HEK293 (cell line): ENCODE results near the gene MUCL3.

Source experiments
- CTCF ChIA-PET: fragments of 350-600 bp; formaldehyde crosslinking; extraction: SDS; loops from one replicate; lab custom pipeline; 2021; ENCODE audit warnings: antibody characterized with exemption; lab: Yijun Ruan, JAX
- POLR2A ChIA-PET: fragments of 300-600 bp; formaldehyde crosslinking; extraction: SDS; loops from one replicate; lab custom pipeline; 2020; ENCODE audit warnings: antibody characterized with exemption, inconsistent platforms; lab: Yijun Ruan, JAX
- H3K27ac ChIP-seq: fragments of 200-500 bp; sonication (Bioruptor generic); 2 replicates; pipeline ENCODE4 v1.5.1; 2014; ENCODE audit warnings: low read depth, low read length, control low read depth, inconsistent platforms; ENCODE audit errors: extremely low read depth
- H3K36me3 ChIP-seq, 2 experiments: fragments of 200-500 bp in 1 of 2; sonication (Bioruptor generic) in 1 of 2; 1 replicate in 1 of 2; 2 replicates in 1 of 2; pipeline ENCODE4 v1.5.1; 2014 to 2017; ENCODE audit warnings: inconsistent platforms in 2 of 2, low read length in 2 of 2; ENCODE audit not compliant: control insufficient read depth in 2 of 2, insufficient read depth in 1 of 2
- H3K4me1 ChIP-seq: fragments of 200-500 bp; sonication (Bioruptor generic); 2 replicates; pipeline ENCODE4 v1.5.1; 2014; ENCODE audit warnings: mild to moderate bottlenecking, low read length, inconsistent platforms; ENCODE audit not compliant: control insufficient read depth, insufficient read depth
- H3K4me3 ChIP-seq: 2 replicates; pipeline ENCODE4 v1.5.1; 2011; ENCODE audit warnings: low read depth, mild to moderate bottlenecking, control low read depth, low read length, moderate library complexity
- H3K9me3 ChIP-seq: fragments of 200-500 bp; sonication (Bioruptor generic); 2 replicates; pipeline ENCODE4 v1.5.1; 2014; ENCODE audit warnings: low read depth, low read length, inconsistent platforms; ENCODE audit not compliant: control insufficient read depth, insufficient read depth
- GLIS2 ChIP-seq: fragments of 450-650 bp; formaldehyde crosslinking; IDR thresholded peaks from 2 replicates; pipeline ENCODE4 v1.5.1; 2016; ENCODE audit warnings: missing biosample characterization, missing genetic modification characterization
- KLF16 ChIP-seq: fragments of 450-650 bp; formaldehyde crosslinking; IDR thresholded peaks from 2 replicates; pipeline ENCODE4 v1.5.1; 2017; ENCODE audit warnings: missing biosample characterization, missing genetic modification characterization
- PATZ1 ChIP-seq: fragments of 450-650 bp; formaldehyde crosslinking; IDR thresholded peaks from 2 replicates; pipeline ENCODE4 v1.5.1; 2016; ENCODE audit warnings: missing biosample characterization, missing genetic modification characterization
- REST ChIP-seq: fragments of 450-650 bp; formaldehyde crosslinking; IDR thresholded peaks from 2 replicates; pipeline ENCODE4 v1.5.1; 2016; ENCODE audit warnings: missing biosample characterization, missing genetic modification characterization
- ZBTB44 ChIP-seq: fragments of 450-650 bp; IDR thresholded peaks from 2 replicates; pipeline ENCODE4 v1.5.1; 2018; ENCODE audit warnings: missing biosample characterization, mild to moderate bottlenecking, missing genetic modification characterization
- ZNF114 ChIP-seq: fragments of 450-650 bp; formaldehyde crosslinking; IDR thresholded peaks from 2 replicates; pipeline ENCODE4 v1.5.0; 2017; ENCODE audit warnings: missing biosample characterization, missing genetic modification characterization
- ZNF138 ChIP-seq: fragments of 450-650 bp; formaldehyde crosslinking; IDR thresholded peaks from 2 replicates; pipeline ENCODE4 v1.5.1; 2016; ENCODE audit warnings: missing biosample characterization, missing genetic modification characterization, borderline replicate concordance
- ZNF18 ChIP-seq: fragments of 450-650 bp; formaldehyde crosslinking; IDR thresholded peaks from 2 replicates; pipeline ENCODE4 v1.5.1; 2016; ENCODE audit warnings: missing biosample characterization, missing genetic modification characterization
- ZNF266 ChIP-seq: fragments of 450-650 bp; formaldehyde crosslinking; IDR thresholded peaks from 2 replicates; pipeline ENCODE4 v1.5.1; 2016; ENCODE audit warnings: missing biosample characterization, missing genetic modification characterization, low read depth
- ZNF274 ChIP-seq, 2 experiments: fragments of 200-500 bp in 1 of 2; fragments of 450-650 bp in 1 of 2; sonication (Bioruptor generic) in 1 of 2; formaldehyde crosslinking in 1 of 2; IDR thresholded peaks; 2 replicates each; pipeline versions ENCODE4 v1.5.1 to v1.6.1; 2014 to 2016; ENCODE audit warnings: borderline replicate concordance in 1 of 2, inconsistent platforms in 1 of 2, low read length in 1 of 2, missing biosample characterization in 1 of 2, missing genetic modification characterization in 1 of 2
- ZNF324 ChIP-seq: fragments of 450-650 bp; formaldehyde crosslinking; IDR thresholded peaks from 2 replicates; pipeline ENCODE4 v1.5.1; 2016; ENCODE audit warnings: missing biosample characterization, missing genetic modification characterization
- ZNF529 ChIP-seq: fragments of 450-650 bp; formaldehyde crosslinking; IDR thresholded peaks from 2 replicates; pipeline ENCODE4 v1.5.1; 2017; ENCODE audit warnings: missing genetic modification characterization, missing biosample characterization; ENCODE audit not compliant: insufficient replicate concordance
- ZNF585B ChIP-seq: fragments of 450-650 bp; formaldehyde crosslinking; IDR thresholded peaks from 2 replicates; pipeline ENCODE4 v1.5.1; 2016; ENCODE audit warnings: missing biosample characterization, missing genetic modification characterization
- ZNF600 ChIP-seq: fragments of 450-650 bp; formaldehyde crosslinking; IDR thresholded peaks from 2 replicates; pipeline ENCODE4 v1.5.1; 2016; ENCODE audit warnings: missing biosample characterization, missing genetic modification characterization
- ZNF785 ChIP-seq: fragments of 450-650 bp; formaldehyde crosslinking; IDR thresholded peaks from 2 replicates; pipeline ENCODE4 v1.5.1; 2016; ENCODE audit warnings: missing biosample characterization, missing genetic modification characterization
- ZNF791 ChIP-seq: fragments of 450-650 bp; formaldehyde crosslinking; IDR thresholded peaks from 2 replicates; pipeline ENCODE4 v1.5.1; 2016; ENCODE audit warnings: missing biosample characterization, missing genetic modification characterization

The MUCL3 gene

GRCh38 chr6:30947231-30947630 lies 6.5 kb downstream of the MUCL3 start (continued):
- TF ChIP-seq PATZ1 (tag by site-specific recombination), result no peak
- TF ChIP-seq ZNF18, result no peak
- no peak for TF ChIP-seq ZNF585B
- no peak for TF ChIP-seq ZNF274 (IDR thresholded peaks at IDR 0.05; ENCODE audit: low read length)
- no peak for TF ChIP-seq ZNF274 (tag by site-specific recombination; IDR thresholded peaks at IDR 0.05; ENCODE audit: borderline replicate concordance)
- no peak for TF ChIP-seq ZNF600 (tag by site-specific recombination)
- TF ChIP-seq, all 188 proteins: peak for 0

- ChIA-PET CTCF (no interaction called here), POLR2A (no interaction called here)
- TF ChIP-seq ZNF791 (tag by site-specific recombination) (no peak), KLF16 (tag by site-specific recombination) (no peak), ZBTB44 (tag by site-specific recombination) (no peak)
- no peak overlapping the region for H3K4me3 ChIP-seq
- H3K36me3 ChIP-seq, result no peaks in the 10 kb centered on the region
- no peaks in the 10 kb centered on the region for H3K4me1 ChIP-seq
- no peaks in the 10 kb centered on the region for H3K9me3 ChIP-seq
- H3K27ac ChIP-seq, result no peak overlapping the region
Measured at GRCh38 chr6:30948811-30949210, 8.0 kb downstream of the MUCL3 start.

- no peaks in the 10 kb centered on the region for H3K9me3 ChIP-seq
- H3K4me1 ChIP-seq, result no peaks in the 10 kb centered on the region
- POLR2A ChIA-PET, result no interaction called here
- H3K27ac ChIP-seq, result no peak overlapping the region
- TF ChIP-seq REST (tag by site-specific recombination) (no peak), ZNF529 (tag by site-specific recombination) (no peak), ZNF785 (no peak), GLIS2 (no peak), ZNF138 (no peak), ZNF324 (tag by site-specific recombination) (no peak), ZNF114 (tag by site-specific recombination) (no peak), ZNF266 (tag by site-specific recombination) (no peak)
- no peak overlapping the region for H3K4me3 ChIP-seq
- CTCF ChIA-PET, result no interaction called here
- no peaks in the 10 kb centered on the region for H3K36me3 ChIP-seq
Measured at GRCh38 chr6:30951907-30952469, 11.2 kb downstream of the MUCL3 start.
